DMS79 treated with DMSO at 0.1 percent for 48 hours (cell line): Measurements from ENCODE around the gene GGT1.

ENCODE experiments used
- DNase-seq: peaks from one replicate; lab custom pipeline; 2025; lab: John Stamatoyannopoulos, UW

Gene GGT1

DNA sequence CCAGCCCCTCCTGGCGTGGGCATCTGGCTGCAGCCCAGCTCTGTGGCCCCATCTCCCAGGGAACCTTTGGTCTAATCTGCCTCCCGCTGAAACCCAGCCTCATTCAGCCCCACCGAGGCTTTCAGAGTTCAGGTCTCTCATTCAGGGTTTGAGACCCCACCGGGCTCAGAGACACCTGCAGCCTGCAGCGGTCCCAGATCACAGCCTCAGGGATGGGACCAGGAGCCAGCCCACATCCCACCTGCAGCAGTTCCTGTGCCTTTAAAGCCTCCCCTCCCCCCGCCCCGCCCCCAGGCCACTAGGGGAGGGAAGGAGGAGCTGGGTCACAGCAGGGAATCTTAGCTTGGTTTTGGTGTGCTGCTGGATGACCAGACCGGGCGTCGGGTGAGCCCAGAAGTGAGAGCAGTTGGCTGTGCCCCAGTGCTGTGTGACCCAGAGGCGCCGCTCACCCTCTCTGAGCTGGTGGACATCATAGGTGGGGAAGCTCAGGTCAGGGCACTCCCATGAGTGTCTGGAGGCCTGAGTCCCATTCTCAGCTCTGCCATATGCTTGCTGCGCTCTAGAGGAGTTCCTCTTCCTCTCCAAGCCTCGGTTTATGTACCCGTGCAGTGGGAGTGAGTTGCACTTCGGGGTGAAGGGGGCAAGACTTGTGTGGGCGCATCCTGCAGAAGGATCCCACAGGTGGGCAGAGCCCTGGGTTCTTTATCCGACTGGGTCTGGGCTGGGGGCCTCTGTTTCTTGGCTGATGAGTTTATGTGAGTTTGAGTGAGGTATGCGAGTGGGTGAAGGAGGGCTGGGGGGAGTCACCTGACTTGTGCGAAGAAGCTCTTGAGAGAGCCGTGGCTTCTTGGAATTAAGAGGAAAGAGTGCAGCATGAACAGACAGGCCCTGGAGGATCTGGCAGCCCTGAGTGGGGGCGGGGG is at the start of gene GGT1:
Gene GGT1, plus strand, starts transcription at position 347 of the 923 bp plus-strand sequence. CDS start 7,889 bp downstream, outside the sequence.
- peak; percentile 13 for DNase-seq

DNA sequence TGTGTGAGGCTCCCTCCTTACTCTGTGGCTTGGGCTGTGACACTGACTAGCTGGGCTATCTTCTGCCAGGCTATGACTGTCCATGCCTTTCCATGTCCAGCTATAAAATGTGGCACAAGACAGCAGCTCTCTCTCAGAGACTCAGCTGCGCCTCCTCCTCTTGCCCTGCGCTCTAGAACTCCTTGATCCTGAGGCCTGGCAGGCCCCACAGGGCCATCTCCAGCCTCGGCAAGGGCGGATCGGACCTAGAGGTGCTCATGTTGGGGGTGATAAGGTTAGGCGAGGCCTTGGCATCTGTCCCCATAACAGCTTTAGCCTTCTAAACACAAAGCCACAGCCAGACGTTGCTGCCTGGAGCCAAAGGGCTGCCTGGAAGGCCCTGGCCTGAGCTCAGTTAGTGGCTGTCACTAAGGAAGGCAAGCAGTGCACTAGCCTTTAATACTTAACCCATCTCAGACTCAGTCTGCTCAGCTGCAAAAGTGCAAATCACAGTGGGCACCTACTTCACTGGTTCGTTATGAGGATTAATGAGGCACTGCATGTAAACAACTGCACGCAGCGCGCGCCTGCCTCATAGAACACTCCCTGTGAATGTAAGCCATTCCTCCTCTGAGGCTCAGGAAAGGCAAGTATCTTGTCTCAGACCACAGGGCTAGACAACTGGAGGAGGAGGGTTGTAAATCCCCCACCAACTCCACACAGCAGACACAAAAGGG is 49.2 kb upstream of the GGT1 start:
- no peak for DNase-seq

DNA sequence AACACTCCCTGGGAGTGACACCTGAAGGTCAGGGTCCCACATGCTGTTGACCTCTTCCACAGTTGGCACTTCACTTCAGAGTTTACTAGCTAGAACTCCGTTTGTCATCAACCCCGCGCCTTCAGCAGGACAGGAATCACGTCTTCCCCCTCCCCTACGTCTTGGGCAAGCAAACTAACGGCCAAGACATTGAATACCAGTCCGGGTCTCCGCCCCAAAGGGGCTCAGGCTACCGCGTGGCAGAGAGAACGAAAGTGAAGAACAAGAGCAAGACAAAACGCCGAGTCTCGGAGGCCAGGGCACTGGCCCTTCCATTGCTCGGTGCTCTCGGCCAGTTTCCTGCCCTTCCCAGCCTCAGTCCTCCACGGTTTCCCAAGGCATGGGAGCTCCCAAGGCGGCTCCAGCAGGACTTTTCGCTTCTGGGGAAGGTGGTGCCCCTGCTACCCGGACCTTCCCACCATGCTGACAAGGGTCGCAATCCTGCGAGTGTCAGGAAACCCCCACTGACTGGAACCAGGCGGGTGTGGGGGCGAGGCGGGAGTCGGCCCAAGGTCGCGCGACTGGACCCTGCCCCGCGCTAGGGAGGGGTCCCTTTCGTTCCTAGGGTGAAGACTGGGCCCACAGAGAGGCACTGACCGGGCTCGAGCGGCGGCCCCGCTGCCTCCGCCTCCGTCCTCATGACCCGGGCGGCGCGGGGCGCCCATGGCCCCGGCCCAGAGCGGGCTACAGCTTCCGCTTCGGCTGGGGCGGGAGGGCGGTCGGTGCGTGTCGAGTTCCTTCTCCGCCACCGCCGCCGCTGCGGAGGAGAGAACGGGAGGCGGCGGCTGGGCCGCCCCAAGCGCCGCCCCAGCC is 48.5 kb upstream of the GGT1 start, which contains the start of gene GUCD1:
Gene GUCD1, minus strand, starts transcription at position 826 of the 852 bp plus-strand sequence. Its CDS starts 147 bp downstream, at position 679.
- DNase-seq, result peak; percentile 2

DNA sequence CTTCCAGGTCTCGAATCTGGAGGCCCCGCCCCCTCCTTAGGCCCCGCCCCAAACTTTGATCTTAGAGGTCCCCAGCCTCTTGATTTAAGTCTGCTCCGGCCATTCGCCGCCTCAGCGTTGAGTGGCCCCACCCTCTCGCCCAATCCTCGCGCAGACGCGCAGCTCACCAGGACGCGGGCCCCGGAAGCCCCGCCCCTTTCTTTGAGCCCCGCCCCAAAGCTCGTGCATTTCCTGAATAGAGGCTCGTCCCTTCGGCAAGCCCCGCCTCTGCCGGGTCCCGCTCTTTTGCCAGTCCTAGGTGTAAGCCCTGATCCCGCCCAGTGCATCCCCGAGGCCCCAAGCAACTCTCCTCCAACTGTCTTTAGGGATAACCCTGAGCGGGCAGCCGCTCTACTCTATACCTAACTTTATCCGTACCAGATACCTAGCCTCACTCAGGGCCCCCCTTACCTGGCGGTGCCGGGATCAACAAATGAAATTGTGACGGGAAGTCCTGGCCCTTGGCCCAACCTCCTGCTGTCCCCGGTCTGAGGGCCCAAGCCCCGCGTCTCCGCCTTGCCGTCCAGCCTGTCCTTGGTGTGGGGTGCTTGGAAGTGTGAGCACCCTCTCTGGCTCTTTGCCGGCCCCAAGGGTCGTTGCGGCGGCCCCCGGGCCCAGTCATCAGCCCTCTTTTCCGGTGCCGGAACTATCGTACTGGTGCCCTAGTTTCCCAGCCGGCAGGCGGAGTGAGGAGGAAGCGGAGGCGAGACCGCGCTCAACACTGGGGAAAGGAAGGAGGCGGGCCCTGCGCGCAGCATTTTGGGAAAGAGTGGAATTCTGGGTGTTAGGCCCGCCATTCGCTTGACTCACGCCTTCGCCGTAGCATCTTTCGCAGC is 47.6 kb upstream of the GGT1 start, which contains the start of gene SNRPD3:
Gene SNRPD3, plus strand, starts transcription at position 835 of the 875 bp plus-strand sequence. CDS start 1,676 bp downstream, outside the sequence.
- DNase-seq, result peak; percentile 79

DNA sequence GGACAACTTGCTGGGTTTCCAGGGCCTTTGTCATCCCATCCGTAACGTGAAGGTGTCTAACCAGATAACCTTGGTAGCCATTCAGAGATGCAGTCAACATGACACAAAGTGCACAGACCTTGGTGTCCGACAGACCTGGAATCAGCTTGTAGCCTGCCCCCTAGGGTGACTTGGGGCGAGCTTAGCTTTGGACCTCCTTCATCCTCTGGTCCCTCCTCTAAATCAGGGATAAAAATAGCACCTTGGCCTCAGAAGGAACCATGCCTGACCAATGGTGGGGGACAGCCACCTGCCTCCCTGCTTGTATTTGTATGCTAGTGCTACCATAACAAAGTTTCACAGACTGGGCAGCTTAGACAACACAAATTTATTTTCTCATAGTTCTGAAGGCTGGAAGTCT is 43.5 kb upstream of the GGT1 start:
- DNase-seq, result no peak

DNA sequence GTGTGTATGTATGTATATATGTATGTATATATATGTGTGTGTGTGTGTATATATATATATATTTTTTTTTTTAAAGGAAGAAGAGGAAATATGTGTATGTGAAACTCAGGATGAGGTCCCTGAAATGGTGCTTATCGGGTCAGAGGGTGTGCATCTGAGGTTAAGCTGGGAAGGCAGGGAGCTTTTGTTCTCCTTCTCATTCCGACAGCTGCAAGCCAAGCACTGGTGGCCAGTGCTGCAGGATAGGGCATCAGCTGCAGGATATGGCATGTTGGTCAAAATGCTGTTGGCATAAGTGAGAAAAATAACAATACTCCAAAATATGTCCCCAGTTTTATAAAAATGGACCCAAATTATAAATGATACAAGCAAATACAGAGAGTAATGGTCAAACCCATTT is 39.7 kb upstream of the GGT1 start:
- DNase-seq, result no peak

DNA sequence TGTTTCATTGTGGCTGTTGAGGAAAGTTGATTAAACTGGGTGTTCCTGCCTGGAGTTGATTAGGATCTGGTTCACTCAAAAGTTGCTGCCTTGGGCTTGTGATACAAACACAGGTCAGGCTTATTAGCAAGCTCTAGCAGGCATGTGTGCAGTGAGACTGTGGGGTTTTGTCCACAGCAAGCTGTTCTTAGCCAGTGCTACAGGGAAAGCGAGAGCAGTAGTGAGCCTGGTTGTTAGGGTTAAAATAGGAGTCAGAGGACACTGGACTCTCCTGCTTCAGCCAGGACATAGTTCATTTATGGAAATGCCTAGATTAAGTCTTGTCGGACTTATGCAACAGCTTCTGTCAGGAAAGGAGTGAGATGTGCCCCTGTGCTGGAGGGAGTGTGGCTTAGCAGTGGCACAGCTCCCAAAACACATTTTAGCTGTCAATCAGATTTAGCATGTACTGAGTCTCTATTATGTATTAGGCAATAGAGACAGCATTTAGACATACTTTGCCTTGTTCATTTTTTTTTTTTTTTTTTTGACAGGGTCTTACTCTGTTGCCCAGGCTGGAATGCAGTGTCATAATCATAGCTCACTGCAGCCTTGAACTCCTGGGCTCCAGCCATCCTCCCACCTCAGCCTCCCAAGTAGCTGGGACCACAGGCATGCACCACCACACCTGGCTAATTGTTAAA is 38.5 kb upstream of the GGT1 start:
- DNase-seq, result no peak

DNA sequence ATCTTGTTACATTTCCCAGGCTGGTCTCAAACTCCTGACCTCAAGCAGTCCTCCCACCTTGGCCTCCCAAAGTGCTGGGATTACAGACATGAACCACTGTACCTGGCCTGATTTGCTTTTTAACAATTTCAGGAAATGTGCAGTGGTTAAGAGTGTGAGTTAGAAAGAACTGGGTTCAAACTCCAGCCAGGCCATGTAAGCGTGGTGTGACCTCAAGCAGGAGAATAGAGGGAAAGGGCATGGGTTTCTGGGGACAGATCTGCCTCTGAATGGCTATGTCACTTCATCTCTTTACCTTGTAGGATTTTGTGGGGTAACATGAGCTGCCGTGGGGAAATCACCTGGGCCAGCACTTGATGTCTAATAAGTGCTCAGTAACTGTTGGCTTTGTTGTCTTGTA is 37.9 kb upstream of the GGT1 start:
- DNase-seq, result no peak

DNA sequence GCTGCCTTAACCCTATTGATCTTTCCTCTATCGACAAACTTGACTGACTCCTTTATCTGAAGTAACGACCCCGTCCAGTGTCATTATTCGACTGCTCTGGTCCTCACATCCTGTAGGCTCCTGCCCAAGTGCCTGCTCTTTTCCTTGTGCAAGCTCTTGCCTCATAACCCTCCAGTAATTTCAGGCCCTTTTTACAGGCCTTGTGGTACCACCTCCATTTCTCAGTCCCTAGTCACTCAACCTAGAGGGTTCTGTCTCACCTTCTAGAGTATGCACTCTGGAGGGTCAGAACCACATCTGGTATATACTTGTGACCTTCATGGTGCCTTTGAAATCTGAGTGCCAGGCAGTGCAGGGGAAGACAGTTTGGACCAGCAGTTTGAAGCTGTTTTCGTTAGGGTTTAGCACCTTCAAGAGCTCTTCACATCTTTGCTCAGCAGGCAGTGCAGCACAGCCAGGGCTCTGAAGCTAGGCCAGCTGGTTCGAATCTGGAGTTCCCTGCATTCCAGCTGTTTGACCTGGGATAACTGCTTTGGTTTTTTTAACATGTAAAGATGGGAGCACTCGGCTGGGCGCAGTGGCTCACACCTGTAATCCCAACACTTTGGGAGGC is 36.0 kb upstream of the GGT1 start:
- DNase-seq, result peak; percentile 75

DNA sequence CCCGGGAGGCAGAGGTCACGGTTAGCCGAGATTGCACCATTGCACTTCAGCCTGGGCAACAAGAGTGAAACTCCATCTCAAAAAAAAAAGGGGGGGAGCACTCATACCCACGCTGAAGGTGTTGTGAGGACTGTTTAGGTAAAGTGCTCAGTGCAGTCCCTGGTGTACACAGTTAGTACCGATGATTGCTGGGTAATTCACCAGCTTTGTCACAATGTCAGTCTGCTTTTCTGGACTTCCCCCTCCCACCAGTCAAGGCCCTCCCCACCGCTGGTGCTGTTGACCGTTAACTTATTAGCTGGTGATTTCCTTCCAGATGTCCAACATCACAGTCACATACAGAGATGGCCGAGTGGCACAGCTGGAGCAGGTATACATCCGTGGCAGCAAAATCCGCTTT is 35.3 kb upstream of the GGT1 start:
- no peak for DNase-seq

DNA sequence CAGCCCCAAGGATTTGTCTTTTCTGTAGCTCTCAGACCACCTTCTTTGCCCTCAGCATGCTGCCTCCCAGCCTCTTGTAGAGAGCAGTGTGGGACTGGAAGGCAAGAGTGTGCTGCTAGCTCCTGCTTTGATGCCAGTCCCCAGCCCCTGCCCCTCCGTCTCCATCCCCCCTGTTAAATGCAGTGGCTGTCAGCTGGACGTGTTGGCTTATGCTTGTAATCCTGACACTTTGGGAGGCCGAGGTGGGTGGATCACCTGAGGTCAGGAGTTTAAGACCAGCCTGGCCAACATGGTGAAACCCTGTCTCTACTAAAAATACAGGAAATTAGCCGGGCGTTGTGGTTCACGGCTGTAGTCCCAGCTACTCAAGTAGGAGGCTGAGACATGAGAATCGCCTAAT is 31.7 kb upstream of the GGT1 start:
- no peak for DNase-seq

DNA sequence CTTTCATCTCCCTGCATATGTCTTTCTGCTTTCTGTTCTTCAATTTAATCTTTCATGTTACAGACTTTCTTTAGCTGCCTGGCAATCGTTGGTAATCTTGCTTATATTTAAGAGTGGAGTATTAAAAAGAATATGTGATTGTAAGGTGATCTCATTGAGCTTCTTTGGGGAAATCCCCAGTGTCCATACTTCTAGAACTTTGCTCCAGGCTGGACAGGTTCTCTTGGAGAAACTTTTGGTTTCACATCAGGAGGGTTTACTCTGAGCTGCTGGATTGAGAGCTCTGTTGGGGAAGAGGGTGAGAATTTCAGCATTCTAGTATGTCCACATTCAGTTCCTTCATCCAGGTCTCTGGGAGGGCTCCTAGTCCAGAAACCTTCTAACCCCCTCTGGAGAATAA is 26.2 kb upstream of the GGT1 start:
- DNase-seq, result no peak

DNA sequence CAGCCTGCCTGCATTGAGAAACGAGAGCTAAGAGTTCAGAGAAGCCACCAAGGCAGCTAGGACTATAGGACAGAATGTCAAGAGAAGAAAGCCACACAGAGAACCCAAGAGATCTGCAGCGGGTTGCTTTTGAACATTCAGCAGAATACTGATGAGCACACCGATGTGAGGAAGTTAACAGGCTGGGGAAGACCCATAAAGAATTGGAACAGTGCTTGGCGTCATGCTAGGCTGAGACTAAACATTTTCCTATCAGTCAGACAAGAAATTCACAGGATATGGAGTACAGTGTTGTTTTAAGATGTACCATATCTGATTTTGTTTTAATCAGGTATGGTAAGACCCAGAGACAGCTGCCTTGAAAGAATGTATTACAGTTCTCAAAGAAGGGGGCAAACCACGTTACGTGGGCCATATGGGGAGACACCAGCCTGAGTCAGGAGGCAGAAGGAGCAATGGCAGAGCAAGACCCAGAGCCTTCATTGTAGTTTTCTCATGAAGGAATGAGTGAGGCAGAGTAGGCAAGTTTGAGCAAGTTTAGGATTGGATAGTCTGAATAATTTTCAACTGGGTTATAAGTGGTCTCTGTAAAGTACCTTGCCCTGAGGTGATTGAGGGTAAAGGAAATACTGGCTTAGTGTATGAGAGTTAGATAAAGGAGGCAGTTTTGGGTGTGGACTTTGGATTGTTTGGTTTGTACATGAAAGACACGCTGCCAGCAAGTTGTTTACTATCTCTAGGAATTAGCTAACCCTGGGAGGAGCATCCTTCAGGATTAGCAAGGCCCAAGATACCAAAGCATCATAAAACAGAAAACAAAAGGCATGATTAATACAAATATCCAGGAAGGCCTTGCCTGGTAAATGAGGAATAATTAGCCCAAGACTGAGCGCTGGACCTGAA is 24.4 kb upstream of the GGT1 start:
- DNase-seq, result no peak

DNA sequence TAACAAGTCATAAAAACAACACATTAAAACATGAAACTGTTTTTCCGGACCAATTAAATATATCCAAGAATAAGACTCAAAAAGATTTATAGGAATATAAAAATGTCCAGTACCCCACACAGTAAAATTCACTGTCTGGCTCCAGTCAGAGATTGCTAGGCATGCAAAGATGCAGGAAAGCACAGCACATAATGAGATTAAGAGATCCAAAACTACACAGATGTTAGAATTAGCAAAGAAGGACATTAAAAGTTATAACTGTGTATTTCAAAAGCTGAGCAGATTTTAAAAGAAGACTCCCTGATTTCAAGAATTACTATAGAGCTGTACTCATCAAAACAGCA is 23.8 kb upstream of the GGT1 start:
- DNase-seq, result no peak

DNA sequence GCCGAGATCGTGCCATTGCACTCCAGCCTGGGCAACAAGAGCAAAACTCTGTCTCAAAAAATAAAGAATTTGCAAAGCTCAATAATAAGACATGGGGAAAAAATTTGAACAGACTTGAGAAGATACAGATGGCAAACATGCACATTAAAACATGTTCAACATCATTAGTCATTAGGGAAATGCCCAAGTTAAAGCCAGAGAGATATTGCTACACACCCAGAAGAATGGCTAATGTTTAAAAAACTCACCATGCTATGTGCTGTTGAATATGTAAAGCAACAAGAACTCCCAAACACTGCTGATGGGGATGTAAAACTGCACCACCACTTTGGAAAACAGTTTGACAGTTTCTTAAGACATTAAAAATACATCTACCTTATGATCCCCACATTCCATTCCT is 22.7 kb upstream of the GGT1 start:
- DNase-seq, result no peak

DNA sequence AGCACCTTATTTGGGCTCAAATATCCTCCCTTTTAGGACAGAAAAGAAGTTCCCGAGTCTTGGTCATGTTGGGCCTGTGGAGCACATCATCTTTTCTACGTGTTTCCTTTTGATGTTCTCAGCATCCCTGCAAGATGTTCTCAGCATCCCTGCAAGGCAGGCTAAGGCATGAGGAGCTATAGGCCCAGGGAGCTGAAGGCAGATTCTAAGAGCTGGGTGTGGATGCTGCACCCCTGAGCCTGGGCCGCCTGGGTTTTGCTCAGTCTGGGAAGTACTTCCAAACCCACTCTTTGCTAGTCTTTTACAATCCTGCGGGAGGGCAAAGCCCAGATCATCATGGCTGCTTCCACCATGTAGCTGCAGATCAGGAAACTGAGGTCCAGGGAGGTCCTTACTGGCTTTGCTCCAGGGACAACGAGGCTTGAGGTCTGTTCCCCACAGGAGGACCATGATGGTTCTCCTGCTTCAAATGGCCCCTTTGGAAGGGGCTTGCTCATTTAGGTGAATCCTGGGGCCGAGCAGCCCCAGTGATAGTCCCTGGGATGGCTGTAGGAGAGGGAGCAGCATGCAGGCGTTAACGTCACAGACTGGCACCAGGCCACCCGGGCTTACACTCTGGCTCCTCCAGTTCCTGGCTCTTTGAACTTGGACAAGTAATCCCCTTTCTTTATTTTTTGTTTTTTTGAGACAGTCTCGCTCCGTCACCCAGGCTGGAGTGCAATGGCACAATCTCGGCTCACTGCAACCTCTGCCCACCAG is 20.8 kb upstream of the GGT1 start:
- DNase-seq, result no peak

DNA sequence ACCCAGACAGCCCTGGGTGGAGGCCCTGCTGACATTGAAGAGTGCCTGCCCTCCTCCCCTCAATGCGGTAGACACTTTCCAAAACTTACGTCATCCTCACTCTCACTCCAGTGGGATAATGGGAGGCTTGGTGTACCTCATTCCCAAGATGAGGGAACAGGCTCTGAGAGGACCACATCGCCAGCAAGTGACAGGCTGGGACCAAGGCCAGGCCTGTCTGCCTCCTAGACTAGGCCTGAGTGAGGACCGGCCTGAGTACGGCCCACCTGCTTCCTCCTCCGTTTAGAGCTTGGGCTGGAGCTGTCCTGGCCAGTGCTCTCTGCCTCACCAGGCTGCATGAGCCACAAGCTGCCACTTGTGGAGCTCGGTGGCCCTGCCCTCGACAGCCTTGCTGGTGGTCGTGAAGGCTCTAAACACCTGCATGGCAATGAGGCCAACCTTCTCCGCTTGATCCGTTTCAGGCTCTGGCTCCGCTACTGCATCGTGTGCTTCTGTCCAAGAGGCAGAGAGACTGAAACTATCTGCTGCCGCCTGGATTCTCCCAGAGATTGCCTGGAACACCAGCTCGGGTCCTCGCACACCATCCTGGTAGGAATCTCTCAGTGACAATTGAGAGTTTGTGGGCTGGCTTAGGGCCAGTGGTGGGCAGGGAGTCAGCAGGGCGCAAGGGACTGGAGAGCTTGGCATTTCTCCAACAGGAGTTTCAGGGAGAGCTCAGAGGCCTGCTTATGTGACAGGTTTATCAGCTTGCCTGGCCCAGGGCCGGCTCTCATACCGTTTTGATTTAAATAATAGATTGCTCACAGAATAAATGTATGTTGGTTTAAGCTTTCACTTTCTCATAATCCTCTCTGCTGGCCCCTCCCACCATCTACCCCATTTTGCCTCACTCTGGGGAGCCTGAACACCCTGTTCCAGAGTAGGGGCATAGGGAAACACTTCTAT is 19.5 kb upstream of the GGT1 start:
- DNase-seq, result peak; percentile 79
